Hypothalamus (tissue), 51 donors: Measurements from ENCODE around the gene CBX1.
"Not testable (repeated sequence)": the region's sequence is repeated elsewhere in the genome, so short reads cannot be mapped to it uniquely, and the experiment has no call there.

ENCODE experiments used
- DNase-seq, 51 donors: peaks; one replicate each; lab custom pipeline; 2025; lab: John Stamatoyannopoulos, UW

Gene CBX1

DNA sequence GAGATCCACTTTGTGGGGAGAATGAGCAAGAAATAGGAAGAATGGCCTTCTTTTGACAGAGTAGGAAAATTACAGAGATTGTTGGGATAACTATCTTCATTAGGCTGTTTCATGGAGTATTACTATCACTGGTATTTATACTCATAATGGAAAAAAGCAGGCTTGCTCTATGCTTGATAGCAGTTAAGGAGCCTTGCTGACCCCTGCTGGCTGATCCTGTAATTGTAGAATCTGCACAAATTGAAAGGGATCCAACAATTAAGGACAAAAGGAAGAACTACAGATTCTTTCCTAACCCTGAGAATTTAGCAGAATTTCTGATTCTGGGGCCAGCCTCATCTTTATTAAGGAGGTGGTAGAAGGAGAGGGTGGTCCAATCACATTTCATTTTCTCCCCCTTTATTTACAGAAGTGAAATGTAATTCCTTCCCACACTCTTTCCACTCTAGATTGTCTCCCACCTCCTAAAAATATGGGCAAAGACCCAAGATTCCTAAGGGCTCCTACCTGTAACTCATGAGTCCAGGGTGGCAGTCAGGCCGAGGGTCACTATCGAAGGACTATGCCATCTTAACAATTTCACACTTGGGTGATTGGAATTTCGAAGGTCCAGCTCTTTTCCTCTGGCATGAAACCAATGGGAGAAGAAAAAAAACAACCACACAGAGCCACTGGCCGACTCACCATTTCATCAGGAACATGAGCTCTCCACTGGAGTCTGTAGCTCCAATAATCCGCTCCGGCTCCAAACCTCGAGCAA is 26.8 kb downstream of the CBX1 start:
- DNase-seq = peak in 34 of 51 donors; percentile 3 to 89 (median 40)

DNA sequence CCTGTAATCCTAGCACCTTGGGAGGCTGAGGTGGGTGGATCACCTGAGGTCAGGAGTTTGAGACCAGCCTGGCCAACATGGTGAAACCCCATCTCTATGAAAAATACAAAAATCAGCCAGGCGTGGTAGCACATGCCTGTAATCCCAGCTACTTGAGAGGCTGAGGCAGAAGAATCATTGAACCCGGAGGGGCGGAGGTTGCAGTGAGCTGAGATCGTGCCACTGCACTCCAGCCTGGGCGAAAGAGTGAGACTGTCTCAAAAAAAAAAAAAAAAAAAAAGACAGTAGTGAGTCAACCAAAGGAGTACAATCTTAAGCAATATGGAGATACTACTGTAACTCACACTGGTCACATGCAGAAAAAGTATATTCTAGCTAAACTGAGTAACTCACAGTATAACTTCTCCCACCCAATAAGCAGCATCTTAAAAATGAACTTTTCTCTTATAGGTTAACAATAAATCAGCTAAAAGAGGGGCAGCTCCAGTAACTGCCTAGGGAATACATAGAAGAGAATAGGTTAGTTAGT is 27.6 kb downstream of the CBX1 start:
- DNase-seq = not testable (repeated sequence)

DNA sequence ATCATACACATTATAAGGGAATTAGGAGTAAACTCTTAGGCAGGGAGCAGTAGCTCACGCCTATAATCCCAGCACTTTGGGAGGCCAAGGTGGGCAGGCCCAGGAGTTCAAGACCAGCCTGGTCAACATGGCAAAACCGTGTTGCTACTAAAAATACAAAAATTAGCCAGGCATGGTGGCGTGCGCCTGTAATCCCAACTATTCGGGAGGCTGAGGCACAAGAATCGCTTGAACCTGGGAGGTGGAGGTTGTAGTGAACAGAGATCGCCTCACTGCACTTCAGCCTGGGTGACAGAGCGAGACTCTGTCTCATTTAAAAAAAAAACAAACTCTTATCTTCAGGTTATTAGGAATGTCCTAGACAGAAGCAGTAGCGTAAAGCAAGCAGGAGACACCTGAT is 28.5 kb downstream of the CBX1 start:
- not testable (repeated sequence) for DNase-seq

DNA sequence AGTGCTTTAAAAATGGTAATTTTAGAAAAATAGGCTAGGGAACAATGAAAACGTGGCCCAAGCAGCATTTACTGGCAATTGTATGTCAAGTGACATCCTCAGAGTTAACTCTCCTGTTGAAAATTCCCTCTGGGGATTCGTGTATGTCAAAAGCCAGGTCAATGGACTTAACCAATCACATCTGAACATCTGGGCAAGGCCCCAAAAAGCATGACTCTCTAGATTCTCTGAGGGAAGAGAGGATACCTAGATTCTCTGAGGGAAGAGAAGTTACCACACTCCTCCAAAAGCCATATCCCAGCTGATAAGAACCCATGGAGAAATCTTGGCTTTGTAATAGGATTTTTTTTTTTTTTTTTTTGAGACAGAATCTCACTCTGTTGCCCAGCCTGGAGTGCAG is 29.6 kb downstream of the CBX1 start:
- no peak for DNase-seq

DNA sequence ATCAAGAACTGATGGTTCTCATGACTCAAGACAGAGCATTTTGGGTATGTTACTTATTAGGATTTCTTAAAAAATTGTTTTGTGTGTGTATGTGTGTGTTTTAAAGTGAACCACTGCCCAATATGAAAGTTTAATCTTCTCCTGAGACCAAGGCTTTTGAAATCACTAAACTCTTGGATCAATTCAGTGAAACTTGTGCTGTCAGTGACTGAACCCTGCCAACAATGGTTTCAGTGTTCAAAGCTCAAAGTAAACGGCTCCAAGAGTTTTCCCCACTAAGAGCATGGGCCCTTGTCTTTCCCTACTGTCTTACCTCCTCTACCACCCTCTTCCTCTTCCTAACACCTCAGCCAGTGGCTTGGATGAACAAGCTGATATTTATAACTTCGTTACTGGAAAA is 31.1 kb downstream of the CBX1 start:
- no peak for DNase-seq

DNA sequence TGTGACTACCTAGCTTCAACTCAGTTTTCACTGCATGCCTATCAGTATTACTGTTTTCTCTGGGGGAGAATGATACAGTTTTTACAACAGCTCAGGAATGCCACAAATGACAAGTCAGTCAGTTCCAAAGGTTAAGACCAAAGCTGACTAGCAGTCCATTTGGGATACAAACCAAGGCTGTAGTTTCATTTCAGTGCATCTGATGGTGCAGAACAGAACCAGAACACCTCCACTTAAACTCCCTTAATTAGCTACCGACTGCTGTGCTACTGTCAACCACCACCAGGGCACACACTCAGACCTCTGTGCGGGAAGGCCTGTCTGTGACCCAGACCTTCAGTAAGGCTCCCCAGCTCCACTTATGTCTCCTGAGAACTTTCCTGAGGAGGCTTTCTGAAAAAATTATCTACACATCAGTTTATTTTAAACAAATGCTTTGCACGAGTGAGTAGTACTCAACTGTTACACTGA is 32.8 kb downstream of the CBX1 start:
- no peak for DNase-seq

DNA sequence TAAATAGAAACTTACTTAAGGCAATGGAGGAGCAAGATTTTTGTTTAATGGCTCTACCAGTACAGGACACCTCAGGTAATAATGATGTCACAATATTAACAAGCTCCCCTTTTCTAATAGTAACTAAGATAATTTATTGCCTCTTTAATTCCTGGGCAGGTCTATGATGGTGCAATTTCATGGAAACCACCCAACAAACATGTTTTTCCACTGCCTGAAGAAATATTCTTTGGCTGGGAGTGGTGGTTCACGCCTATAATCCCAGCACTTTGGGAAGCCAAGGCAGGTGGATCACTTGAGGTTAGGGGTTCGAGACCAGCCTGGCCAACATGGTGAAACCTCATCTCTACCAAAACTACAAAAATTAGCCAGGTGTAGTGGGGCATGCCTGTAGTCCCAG is 33.5 kb downstream of the CBX1 start:
- not testable (repeated sequence) for DNase-seq

DNA sequence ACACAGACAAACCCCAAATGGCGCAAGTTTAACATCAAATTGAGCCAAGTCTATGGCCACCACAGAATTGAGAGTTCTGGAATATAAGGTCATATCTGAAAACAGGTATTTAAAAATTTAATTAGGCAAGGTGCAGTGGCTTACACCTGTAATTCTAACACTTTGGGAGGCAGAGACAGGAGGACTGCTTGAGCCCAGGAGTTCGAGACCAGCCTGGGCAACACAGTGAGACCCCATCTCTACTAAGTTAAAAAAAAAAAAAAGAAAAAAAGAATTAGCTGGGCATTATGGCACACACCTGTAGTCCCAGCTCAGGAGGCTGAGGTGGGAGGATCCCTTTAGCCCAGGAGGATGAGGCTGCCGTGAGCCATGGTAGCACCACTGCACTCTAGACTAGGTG is 34.0 kb downstream of the CBX1 start:
- no peak for DNase-seq

DNA sequence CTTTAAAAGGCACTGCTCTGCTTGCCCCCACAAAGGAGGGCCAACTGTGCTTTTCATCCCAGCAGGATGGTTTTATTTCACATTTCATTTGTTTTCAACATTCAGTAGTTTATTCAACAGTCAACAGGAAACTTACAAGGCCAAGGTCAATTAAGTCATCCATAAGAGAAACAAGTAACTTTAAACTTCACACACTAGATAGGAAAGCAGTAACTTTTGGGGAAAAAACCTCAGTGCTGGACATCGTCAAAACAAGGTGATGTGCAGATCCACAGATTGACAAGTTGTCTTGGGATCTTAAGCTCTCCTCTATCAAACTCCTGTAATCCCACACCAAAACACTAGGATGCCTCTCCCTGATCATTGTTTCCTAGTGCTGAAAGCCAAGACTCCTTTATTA is 34.6 kb downstream of the CBX1 start:
- DNase-seq = no peak

DNA sequence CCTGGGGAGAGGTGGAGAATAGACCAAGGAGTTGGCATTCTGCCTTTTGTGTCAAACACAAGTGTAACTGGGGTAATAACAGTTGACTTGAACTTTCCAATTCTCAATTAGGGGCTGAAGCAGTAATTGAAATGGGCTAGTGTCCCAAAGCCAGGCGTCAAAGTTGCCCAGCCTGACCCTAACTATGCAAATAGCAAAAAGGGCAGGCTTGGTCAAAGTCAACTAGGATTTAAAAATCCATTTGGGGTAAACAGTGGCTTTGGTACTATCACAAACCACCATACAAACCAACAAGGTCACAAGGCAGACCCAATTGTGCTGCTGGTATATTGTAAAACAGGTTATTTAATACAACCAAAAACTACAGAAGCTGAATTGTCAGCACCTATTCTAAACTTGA is 35.1 kb downstream of the CBX1 start:
- DNase-seq = no peak

DNA sequence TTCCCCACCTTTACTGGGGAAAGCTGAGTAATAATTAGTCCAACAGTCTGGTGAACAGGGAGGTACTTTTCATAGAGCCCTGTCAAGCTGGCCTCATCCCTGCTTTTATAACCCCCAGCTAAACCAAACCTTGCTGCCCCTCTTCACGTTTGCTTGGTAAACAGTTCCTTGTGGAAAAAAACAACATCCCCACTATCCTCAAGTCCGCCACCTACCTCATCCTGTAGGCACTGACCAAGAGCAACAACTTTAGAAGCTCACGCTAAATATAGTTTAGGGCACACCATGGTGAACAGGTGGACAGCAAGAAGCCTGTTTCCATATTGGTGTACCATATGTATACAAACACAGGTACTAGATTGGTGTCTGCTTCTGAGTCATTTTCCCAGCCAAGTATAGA is 36.6 kb downstream of the CBX1 start:
- DNase-seq = no peak

DNA sequence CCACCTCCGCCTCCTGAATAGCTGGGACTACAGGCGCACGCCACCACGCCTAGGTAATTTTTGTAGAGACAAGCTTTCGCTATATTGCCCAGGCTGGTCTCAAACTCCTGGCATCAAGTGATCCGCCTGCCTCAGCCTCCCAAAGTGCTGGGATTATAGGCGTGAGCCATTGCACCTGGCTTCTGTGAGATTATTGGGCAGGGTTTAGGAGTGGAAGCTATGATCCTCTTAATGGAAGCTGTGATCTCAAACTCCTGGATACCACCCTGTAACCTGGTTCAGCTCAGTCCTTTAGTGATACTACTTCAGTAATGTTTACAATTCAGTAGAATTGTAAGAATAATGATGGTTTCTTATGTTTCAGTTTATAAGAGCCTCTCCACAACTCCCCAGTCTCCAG is 39.0 kb downstream of the CBX1 start:
- no peak for DNase-seq

DNA sequence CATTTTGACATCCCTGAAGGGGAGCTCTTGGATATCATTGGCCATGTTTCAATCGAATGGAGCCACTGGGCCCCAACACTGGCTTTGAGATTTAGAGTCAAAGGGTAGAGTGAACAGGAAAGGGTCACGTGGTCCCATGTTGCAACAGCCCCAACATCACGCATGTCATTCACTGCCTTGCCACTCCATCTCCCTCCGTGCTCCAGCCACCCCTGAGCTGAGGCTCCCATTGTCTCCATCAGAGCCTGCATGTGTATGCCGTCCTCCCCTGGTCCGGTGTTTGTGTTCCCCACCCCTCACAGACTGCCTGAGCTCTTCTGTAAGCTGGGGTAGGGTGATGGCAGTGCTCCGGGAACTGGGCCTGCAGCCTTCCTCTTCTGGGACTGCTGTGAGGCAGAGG is 41.0 kb downstream of the CBX1 start:
- DNase-seq = no peak

DNA sequence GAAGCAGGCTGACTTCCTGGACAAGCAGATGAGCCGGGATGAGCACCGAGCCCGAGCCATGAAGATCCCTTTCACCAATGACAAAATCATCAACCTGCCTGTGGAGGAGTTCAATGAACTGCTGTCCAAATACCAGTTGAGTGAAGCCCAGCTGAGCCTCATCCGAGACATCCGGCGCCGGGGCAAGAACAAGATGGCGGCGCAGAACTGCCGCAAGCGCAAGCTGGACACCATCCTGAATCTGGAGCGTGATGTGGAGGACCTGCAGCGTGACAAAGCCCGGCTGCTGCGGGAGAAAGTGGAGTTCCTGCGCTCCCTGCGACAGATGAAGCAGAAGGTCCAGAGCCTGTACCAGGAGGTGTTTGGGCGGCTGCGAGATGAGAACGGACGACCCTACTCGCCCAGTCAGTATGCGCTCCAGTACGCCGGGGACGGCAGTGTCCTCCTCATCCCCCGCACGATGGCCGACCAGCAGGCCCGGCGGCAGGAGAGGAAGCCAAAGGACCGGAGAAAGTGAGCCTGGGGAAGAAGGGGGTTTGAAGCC is 42.1 kb downstream of the CBX1 start:
- DNase-seq = no peak

DNA sequence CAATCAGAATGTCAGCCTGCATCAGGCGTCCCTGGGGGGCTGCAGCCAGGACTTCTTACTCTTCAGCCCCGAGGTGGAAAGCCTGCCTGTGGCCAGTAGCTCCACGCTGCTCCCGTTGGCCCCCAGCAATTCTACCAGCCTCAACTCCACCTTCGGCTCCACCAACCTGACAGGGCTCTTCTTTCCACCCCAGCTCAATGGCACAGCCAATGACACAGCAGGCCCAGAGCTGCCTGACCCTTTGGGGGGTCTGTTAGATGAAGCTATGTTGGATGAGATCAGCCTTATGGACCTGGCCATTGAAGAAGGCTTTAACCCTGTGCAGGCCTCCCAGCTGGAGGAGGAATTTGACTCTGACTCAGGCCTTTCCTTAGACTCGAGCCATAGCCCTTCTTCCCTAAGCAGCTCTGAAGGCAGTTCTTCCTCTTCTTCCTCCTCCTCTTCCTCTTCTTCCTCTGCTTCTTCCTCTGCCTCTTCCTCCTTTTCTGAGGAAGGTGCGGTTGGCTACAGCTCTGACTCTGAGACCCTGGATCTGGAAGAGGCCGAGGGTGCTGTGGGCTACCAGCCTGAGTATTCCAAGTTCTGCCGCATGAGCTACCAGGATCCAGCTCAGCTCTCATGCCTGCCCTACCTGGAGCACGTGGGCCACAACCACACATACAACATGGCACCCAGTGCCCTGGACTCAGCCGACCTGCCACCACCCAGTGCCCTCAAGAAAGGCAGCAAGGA is 42.7 kb downstream of the CBX1 start:
- DNase-seq = no peak

DNA sequence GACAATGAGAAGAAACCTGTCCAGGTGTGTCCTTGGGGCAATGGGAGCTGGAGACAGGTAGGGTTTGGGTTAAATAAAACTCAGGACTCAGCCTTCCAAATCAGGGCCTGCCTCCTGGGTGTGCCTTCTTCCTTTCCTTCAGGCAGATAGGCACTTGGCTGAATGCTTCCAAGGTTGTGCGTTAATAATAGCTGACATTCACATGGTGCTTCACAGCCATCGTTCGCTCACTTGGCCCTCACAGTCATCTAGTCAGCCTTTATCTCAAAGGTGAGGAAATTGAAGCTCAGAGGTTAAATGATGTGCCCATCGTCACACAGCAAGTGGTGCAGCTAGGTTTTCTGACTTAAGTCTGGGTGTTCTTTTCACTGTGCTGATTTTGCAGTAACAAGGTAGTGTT is 43.7 kb downstream of the CBX1 start:
- no peak for DNase-seq

DNA sequence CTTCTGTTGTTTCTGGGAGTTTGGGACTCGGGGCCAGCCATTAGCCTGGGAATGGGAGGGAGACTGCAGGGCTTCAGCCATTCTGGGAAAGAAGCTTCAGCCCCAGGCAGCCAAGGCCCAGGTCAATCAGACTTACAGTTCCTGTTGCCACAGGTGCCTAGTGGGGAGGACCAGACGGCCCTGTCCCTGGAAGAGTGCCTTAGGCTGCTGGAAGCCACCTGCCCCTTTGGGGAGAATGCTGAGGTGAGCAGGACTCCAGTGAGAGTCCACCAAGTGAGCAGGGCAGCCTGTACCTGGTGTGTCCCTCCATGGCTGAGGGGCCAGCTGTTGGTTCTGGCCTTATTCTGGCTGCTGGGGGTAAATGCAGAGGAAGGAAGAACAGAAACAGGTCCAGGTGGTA is 44.4 kb downstream of the CBX1 start:
- DNase-seq = no peak

DNA sequence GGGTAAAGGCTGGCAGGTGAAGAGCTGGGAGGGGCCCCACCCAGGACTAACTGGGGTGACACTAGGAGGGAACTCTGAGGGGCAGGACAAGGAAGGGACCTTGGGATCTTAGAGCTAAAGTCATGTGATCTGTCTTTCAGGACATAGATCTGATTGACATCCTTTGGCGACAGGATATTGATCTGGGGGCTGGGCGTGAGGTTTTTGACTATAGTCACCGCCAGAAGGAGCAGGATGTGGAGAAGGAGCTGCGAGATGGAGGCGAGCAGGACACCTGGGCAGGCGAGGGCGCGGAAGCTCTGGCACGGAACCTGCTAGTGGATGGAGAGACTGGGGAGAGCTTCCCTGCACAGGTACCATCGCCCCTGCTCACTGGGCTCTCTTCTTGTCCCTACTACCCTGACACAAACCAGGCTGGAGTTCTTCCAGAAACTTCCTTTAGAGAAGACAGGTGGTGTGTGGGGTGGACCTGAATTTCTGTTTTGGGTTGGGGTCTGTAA is 45.0 kb downstream of the CBX1 start:
- DNase-seq = no peak

DNA sequence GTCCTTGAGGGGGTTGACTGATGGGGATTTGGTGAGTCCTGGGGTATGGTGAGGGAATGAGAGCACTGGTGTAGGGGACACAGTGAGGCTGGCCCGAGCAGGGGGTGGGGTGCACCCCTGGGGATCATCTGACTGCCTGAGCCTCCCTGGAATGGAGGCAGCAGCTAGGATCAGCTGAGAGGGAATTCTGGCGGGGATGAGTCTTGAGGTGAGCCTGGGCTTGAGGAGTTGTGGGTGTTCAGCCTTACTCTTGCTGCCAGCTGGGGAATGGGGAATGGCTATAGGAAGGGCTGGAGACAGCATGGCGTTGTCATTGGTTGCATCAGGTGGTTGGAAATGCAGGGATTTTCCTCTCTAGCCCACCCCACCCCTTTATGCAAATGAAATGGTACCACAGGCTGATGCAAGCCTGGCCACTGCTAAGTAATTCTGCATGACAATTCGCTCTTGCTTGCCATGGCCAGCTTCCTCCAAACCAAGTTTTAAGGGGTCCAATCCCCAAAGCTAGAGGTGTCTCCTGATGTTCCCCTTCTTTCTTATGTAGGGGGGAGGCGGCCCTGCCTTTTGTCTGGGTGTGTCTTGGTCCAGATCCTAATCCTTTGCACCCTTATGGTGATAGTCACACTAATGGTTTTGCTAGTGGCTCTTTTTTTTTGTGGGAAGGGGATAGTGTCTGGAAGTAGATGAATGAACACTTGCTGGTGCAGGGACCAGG is 45.6 kb downstream of the CBX1 start:
- DNase-seq = no peak

DNA sequence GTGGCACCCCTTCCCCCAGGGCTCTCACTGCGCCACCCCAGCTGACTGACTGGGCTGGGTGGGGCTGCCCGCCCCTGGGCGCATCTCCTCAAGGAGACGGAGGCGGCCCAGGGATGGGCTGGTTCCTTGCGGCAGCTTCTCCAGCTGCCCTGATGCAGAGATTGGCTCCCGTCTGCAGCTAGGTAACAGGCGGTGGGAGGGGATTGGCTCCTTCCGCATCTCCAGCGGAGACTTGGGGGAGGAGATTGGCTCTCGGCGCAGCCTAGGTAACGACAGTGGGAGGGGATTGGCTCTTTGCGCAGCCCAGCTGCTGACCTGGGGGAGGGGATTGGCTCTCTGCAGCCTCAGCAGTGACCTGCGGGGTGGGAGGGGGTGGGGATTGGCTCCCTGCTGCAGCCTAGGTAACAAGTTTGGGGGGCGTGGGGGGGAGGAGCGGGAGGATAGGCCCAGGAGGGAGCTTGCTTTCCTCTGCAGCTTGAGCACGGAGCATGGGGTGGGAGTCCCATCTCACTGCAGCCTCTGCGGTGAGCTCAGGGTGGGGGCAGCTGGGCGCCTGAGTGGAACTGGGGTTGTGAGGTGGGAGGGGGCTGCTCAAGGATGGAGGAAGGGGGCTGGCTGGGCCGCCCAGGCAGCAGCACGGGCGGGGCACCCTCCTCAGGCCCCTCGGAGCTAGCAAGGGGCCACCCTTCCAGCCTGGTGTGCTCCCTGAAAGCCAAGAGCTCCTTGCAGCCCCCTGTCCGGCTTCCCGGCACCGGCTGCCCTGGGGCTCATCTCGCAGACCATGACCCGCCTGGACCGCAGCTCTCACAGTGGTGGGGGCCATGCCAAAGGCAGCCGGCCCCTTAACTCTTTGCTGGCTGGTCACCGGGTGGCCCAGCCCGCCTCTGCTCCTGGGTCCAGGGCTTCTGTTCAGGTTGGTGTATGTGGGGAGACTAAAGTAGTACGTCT is 46.8 kb downstream of the CBX1 start:
- peak in 41 of 51 donors; percentile 13 to 87 (median 66) for DNase-seq
